Measurements from ENCODE around the gene GRIN1. TPM values are rescaled to one million over a fixed set of nuclear protein-coding genes. Genes with fewer than 3 reads are reported as not detected.

GRIN1 gene
- total and polyA plus RNA-seq, 10 of the 15 experiments (the other 5 are each of a cell fraction or from before 2014, with no cell fraction given): 0.05 to 0.10 (median 0.06) TPM; not detected in 6

DNA sequence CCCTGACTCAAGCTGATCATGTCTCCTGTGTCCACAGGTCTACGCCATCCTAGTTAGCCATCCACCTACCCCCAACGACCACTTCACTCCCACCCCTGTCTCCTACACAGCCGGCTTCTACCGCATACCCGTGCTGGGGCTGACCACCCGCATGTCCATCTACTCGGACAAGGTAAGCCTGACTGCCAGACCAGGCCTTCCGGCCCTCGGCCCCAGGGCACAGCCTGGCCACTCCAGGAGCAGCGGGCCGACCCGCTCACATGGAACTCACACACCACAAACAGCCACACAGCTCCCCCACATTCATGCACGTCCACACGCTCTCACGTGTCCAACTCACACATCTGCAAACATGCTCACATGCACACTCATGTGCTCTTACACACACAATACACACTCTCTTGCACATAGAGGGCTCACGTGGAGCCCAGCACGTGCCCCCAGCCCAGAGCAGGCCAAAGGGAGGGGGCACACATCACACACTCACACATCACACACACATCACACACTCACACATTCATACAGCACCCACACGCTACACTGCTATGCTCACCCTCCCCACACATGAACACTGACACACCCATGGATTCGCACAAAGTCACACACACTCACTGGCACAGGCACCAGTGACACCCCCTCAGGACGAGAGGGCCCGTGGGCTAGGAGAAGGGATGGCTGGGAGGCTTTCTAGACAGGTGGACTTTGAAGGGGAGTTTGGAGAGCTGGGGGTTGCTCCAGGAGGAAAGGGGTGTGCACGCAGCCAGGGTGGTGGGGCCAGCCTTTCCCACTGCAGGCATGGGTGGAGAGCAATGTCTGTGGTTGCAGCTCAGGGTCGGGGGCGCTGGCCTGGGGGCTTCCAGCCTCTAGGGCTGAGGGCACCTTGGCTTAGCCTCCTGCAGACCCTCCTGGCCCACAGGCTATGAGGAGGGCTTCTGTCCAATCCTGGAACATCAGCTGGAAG is 3.3 kb downstream of the GRIN1 start:
- ChIA-PET SMC1A (ENCODE audit: uncharacterized antibody, unreplicated experiment) (no interaction called here), POLR2A (interaction anchor here (0.6 to 1.0 kb wide), 3 partner anchors 7 to 10 kb away, joined by 3 to 5 read pairs (median 4); no protein-coding TSS in a partner anchor), RAD21 (ENCODE audit: unreplicated experiment) (no interaction called here), CTCF (no interaction called here)
- DNase-seq (ENCODE audit: low read depth, low spot score) (no peak), ATAC-seq (no peak), FAIRE-seq (no peak)
- Histone ChIP-seq H3K9ac (ENCODE audit: control insufficient read depth, insufficient read depth, low read length) (no peak overlapping the region), H3K27ac (ENCODE audit: control insufficient read depth, insufficient read depth) (no peak overlapping the region), H3K4me3 (no peak overlapping the region), H3K27me3 (replicated peaks in 1 of 2; ENCODE audit: control insufficient read depth in 2 of 2, insufficient read depth in 2 of 2, low read length in 1 of 2) (peaks cover 7 to 12% of the 10 kb centered on the region in 2 experiments), H4K20me1 (ENCODE audit: control insufficient read depth, insufficient read depth) (no peaks in the 10 kb centered on the region), H3K4me2 (ENCODE audit: control insufficient read depth, insufficient read depth) (no peak overlapping the region), H2AFZ (ENCODE audit: control insufficient read depth, low read depth, low read length) (no peak overlapping the region), H3K79me2 (ENCODE audit: control insufficient read depth, insufficient read depth, low read length) (no peaks in the 10 kb centered on the region), H3K36me3 (ENCODE audit: control insufficient read depth in 2 of 2, insufficient read depth in 2 of 2, low read length in 1 of 2) (no peaks in the 10 kb centered on the region), H3K9me3 (replicated peaks; ENCODE audit: control insufficient read depth, insufficient read depth, low read length) (no peaks in the 10 kb centered on the region; the same call in 2 of the 3 replicates), H3K4me1 (ENCODE audit: control insufficient read depth, insufficient read depth, low read length) (no peaks in the 10 kb centered on the region)
- no peak for TF ChIP-seq BACH1 (IDR thresholded peaks at IDR 0.05; ENCODE audit: borderline replicate concordance)
- TF ChIP-seq SPI1 (IDR thresholded peaks at IDR 0.05; ENCODE audit: borderline replicate concordance, insufficient read depth, low read depth, low read length): no peak
- TF ChIP-seq, protein P1, sequence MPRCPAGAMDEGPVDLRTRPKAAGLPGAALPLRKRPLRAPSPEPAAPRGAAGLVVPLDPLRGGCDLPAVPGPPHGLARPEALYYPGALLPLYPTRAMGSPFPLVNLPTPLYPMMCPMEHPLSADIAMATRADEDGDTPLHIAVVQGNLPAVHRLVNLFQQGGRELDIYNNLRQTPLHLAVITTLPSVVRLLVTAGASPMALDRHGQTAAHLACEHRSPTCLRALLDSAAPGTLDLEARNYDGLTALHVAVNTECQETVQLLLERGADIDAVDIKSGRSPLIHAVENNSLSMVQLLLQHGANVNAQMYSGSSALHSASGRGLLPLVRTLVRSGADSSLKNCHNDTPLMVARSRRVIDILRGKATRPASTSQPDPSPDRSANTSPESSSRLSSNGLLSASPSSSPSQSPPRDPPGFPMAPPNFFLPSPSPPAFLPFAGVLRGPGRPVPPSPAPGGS (IDR thresholded peaks at IDR 0.05; ENCODE audit: borderline replicate concordance, insufficient read depth, low read depth, low read length, poor library complexity, severe bottlenecking): peak; percentile 56
- no peak for TF ChIP-seq EED (IDR thresholded peaks at IDR 0.05; ENCODE audit: low read depth)
- TF ChIP-seq POLR2AphosphoS5 (IDR thresholded peaks at IDR 0.05; ENCODE audit: low read length): no peak
- intact Hi-C loops (cut with micrococcal nuclease; ENCODE audit: unreplicated experiment): no loop called here
- BruUV-seq (replicated peaks): no TSS peak
- WGBS (ENCODE audit: insufficient coverage, insufficient replicate concordance, low lambda C conversion rate, missing lambda C conversion rate): 32% methylated on average over 24 of the region's 24 CpGs
- in situ Hi-C loops (cut with MboI): no loop called here
